Dermis microvascular lymphatic vessel endothelial cell (primary cell): ENCODE data around the gene GRN. TPM values are rescaled to one million over a fixed set of nuclear protein-coding genes. Genes with fewer than 3 reads are reported as not detected.

Source experiments
- total RNA-seq: library from RNA; depleted of rRNA; stranded (reverse); fragments of >200 nt; gene quantifications from 2 replicates; pipeline ENCODE4 v1.2.1, GENCODE V29; 2014

Gene GRN
- total RNA-seq, 1 donor from 2014 or later = 341 TPM

Other genes with a start within 250 kb of the GRN start
- 36.4 and 40.4 TPM in 2 replicates for gene HDAC5, start 221.7 kb upstream of the GRN start, total RNA-seq
- 1.3 and 1.6 TPM in 2 replicates for gene HROB, start 203.4 kb upstream of the GRN start, total RNA-seq
- gene ASB16, start 174.6 kb upstream of the GRN start, total RNA-seq = not detected in 2 replicates
- 25.5 and 36.3 TPM in 2 replicates for gene TMUB2, start 158.3 kb upstream of the GRN start, total RNA-seq
- gene ATXN7L3, start 145.4 kb upstream of the GRN start, total RNA-seq = 28.9 and 39.7 TPM in 2 replicates
- 37.5 and 44.4 TPM in 2 replicates for gene UBTF, start 125.6 kb upstream of the GRN start, total RNA-seq
- gene SLC4A1, start 77.2 kb upstream of the GRN start, total RNA-seq = not detected in 2 replicates
- gene RUNDC3A, start 36.7 kb upstream of the GRN start, total RNA-seq = 0.13 and 0.25 TPM in 2 replicates
- 54.0 and 98.0 TPM in 2 replicates for gene SLC25A39, start 20.5 kb upstream of the GRN start, total RNA-seq
- 3.9 and 6.6 TPM in 2 replicates for gene FAM171A2, start 18.6 kb downstream of the GRN start, total RNA-seq
- gene ITGA2B, start 44.3 kb downstream of the GRN start, total RNA-seq = 0.13 and 0.51 TPM in 2 replicates
- 8.7 and 11.5 TPM in 2 replicates for gene GPATCH8, start 158.1 kb downstream of the GRN start, total RNA-seq
- gene FZD2, start 212.2 kb downstream of the GRN start, total RNA-seq = 0.39 and 0.51 TPM in 2 replicates